Lower lobe of right lung (tissue), 2 donors: ENCODE data around the gene FHAD1. TPM values are rescaled to one million over a fixed set of nuclear protein-coding genes. Genes with fewer than 3 reads are reported as not detected.

Experiments used
- ATAC-seq, 2 donors: fragments of 200-7000 bp; cut with Tn5 transposase; one replicate each; pipeline ENCODE4 v1.9.1; 2020 to 2022; ENCODE audit warnings: mild to moderate bottlenecking in 2 of 2, moderate library complexity in 2 of 2
- DNase-seq: peaks from one replicate; pipeline ENCODE4 v3.0.0-alpha.2; 2020
- H3K27ac ChIP-seq: fragments of 200-600 bp; one replicate; pipeline ENCODE4 v1.8.0; 2022
- H3K27me3 ChIP-seq: fragments of 200-600 bp; one replicate; pipeline ENCODE4 v1.8.0; 2022; ENCODE audit warnings: low read depth
- H3K36me3 ChIP-seq: fragments of 200-600 bp; one replicate; pipeline ENCODE4 v1.8.0; 2022; ENCODE audit warnings: mild to moderate bottlenecking
- H3K4me1 ChIP-seq: fragments of 200-600 bp; one replicate; pipeline ENCODE4 v1.8.0; 2022
- H3K4me3 ChIP-seq: fragments of 200-600 bp; one replicate; pipeline ENCODE4 v1.8.0; 2022; ENCODE audit warnings: mild to moderate bottlenecking
- H3K9me3 ChIP-seq: fragments of 200-600 bp; one replicate; pipeline ENCODE4 v1.8.0; 2022
- CTCF ChIP-seq: fragments of 200-600 bp; IDR thresholded peaks from one replicate; pipeline ENCODE4 v1.8.0; 2022; ENCODE audit warnings: antibody characterized with exemption, mild to moderate bottlenecking
- intact Hi-C: fragments of 100-400 bp; cut with DNase I; formaldehyde crosslinking; loops from one replicate; pipeline ENCODE4 v1.11.0; 2022
- total RNA-seq: library from RNA; stranded (reverse); fragmentation: NEBNext Ultra II Directional; extraction: Animal tissue kit (Norgen Biotek cat#: 25700); gene quantifications from one replicate; pipeline ENCODE4 v1.2.1, GENCODE V29; 2021
- donor health status: DM: no; HTN: yes; CAD: no; lungs with severe emphysema.

Gene FHAD1
- total RNA-seq, 1 donor from 2014 or later, result 14.3 TPM

GRCh38 chr1:15339570-15339969, 92.5 kb downstream of the FHAD1 start:
- Histone ChIP-seq H3K4me1 (peaks cover 33% of the 10 kb centered on the region), H3K27ac (no peak overlapping the region), H3K9me3 (no peaks in the 10 kb centered on the region), H3K27me3 (no peaks in the 10 kb centered on the region), H3K4me3 (no peak overlapping the region), H3K36me3 (no peaks in the 10 kb centered on the region)
- no peak for TF ChIP-seq CTCF
- intact Hi-C loops, result no loop called here
- ATAC-seq (no peak), DNase-seq (peak; percentile 35)

- intact Hi-C loops, result no loop called here
- ATAC-seq (no peak), DNase-seq (no peak)
- Histone ChIP-seq H3K27ac (no peak overlapping the region), H3K4me1 (peaks cover 37% of the 10 kb centered on the region), H3K4me3 (no peak overlapping the region), H3K9me3 (no peaks in the 10 kb centered on the region), H3K36me3 (no peaks in the 10 kb centered on the region), H3K27me3 (no peaks in the 10 kb centered on the region)
- TF ChIP-seq CTCF, result no peak
Observed at GRCh38 chr1:15341228-15341627, 94.2 kb downstream of the FHAD1 start.

GRCh38 chr1:15341634-15342407, 94.8 kb downstream of the FHAD1 start:
- no peak overlapping the region for H3K27ac ChIP-seq
- no peak for DNase-seq
- intact Hi-C loops, result no loop called here
- peaks cover 32% of the 10 kb centered on the region for H3K4me1 ChIP-seq
- no peaks in the 10 kb centered on the region for H3K27me3 ChIP-seq
- no peak overlapping the region for H3K4me3 ChIP-seq
- no peaks in the 10 kb centered on the region for H3K9me3 ChIP-seq
- no peaks in the 10 kb centered on the region for H3K36me3 ChIP-seq
- ATAC-seq, result no peak
- TF ChIP-seq CTCF, result no peak

GRCh38 chr1:15342408-15342967, 95.5 kb downstream of the FHAD1 start:
- no peak for DNase-seq
- TF ChIP-seq CTCF, result no peak
- H3K27ac ChIP-seq, result no peak overlapping the region

GRCh38 chr1:15343099-15343498, 96.1 kb downstream of the FHAD1 start:
- peak; percentile 36 for DNase-seq
- ATAC-seq, result no peak
- Histone ChIP-seq H3K4me1 (peaks cover 20% of the 10 kb centered on the region), H3K27ac (no peak overlapping the region), H3K4me3 (no peak overlapping the region), H3K9me3 (no peaks in the 10 kb centered on the region), H3K27me3 (no peaks in the 10 kb centered on the region), H3K36me3 (no peaks in the 10 kb centered on the region)
- intact Hi-C loops, result no loop called here
- no peak for TF ChIP-seq CTCF

More at GRCh38 chr1:15342408-15342967, 95.5 kb downstream of the FHAD1 start:
- Histone ChIP-seq H3K4me3 (no peak overlapping the region), H3K4me1 (peaks cover 25% of the 10 kb centered on the region), H3K9me3 (no peaks in the 10 kb centered on the region), H3K27me3 (no peaks in the 10 kb centered on the region), H3K36me3 (no peaks in the 10 kb centered on the region)
- ATAC-seq, result no peak
- intact Hi-C loops, result no loop called here
